NK-92 treated with Interleukin-12 subunit alpha and Interleukin-12 subunit beta, amount 100 ng/mL, for 24 hours (cell line): ENCODE results near the gene B4GALT1.
"Not testable (repeated sequence)": the region's sequence is repeated elsewhere in the genome, so short reads cannot be mapped to it uniquely, and the experiment has no call there.

ENCODE experiments used
- DNase-seq: peaks from one replicate; lab custom pipeline; 2025; lab: John Stamatoyannopoulos, UW

The B4GALT1 gene

DNA sequence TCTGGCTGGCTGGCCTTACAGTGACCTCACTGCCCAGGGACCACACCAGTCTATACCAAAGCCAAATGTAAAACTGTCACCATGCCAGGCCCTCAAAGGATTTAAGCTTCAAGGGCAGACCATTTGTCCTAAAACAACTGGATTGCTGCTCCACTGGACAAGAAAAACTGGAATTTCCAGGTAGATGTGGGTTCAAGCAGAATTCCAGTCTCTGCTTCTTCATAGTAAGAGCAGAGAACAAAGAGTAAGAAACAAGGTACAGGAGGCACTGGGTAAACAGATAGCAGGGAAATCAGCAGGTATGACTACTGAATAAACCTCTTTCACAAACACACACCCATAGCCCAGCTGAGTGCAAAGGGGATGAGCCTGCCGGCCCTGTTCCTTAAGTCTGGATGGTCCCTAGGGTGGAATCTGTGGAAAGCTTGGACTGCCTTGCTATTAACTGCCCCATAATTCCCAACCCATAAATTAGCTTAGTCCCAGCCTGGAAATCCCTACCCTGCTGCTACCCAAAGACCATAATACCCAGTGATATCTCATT, 5.5 kb downstream of the B4GALT1 start:
- DNase-seq, result no peak

GRCh38 chr9:33161011-33161588, 6.0 kb downstream of the B4GALT1 start:
- no peak for DNase-seq

GRCh38 chr9:33160446-33160845, 6.7 kb downstream of the B4GALT1 start:
- DNase-seq, result not testable (repeated sequence)

GRCh38 chr9:33159777-33160127, 7.4 kb downstream of the B4GALT1 start:
- DNase-seq, result peak; percentile 26

GRCh38 chr9:33158843-33159776, 8.0 kb downstream of the B4GALT1 start:
- no peak for DNase-seq

DNA sequence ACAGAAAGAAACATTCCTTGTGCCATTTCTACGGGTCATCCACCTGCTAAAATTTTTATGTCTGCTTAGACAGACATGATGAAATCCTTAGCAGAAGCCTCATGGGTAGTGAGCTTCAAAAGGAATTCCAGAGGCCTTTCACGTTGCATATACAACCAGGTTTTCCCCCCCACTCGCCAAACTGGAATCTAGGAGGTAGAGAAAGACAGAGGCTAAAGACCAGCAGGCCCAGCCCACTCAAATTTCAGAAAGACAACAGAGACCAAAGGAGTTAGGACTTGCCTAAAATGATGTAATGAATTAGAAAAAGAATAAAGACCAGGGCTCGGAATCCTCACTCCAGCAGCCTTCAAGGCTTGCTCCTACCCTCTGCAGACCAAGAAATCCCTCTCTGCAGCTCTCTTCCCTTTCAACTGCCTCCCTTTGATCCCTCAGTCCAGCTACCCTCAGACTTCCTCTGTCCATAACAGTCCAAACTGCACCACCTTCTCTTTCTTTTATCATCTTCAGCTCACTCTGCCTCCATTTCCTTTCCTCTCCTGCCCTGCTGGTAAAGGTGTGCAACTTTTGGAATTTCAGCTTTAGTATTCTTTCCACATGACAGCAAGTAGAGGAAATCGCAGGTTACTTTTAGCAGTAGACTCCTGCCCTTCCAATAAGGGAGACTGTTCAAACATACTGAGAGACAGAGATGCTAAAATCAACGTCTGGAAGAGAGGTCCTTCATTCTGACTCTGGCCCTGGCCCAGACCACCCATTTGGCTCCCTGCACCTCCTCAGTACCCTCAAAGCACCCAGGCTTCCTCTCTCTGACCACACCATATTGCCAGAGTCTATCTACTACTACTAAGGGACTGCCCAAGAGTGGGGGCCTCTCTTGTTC, 8.9 kb downstream of the B4GALT1 start:
- DNase-seq, result no peak

GRCh38 chr9:33155393-33155792, 11.7 kb downstream of the B4GALT1 start:
- DNase-seq, result no peak

DNA sequence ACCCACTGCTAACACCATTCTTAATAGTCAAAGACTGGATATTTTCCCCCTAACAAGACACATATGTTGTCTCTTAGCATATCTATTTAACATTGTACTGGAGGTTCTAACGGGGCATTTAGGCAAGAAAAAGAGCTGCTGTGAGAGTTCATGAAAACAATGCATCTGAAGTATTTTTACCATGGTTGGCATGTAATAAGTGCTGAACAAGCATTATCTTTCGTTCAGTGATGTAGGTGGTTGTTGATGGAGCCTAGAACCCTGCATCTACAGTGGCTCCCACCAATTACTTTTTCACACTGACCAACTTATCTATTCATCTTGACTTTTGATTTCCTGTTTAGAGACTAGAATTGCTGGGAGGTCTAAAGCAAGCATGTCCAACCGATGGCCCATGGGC, 12.8 kb downstream of the B4GALT1 start:
- no peak for DNase-seq

- no peak for DNase-seq
Measured at GRCh38 chr9:33153666-33154065, 13.5 kb downstream of the B4GALT1 start.

DNA sequence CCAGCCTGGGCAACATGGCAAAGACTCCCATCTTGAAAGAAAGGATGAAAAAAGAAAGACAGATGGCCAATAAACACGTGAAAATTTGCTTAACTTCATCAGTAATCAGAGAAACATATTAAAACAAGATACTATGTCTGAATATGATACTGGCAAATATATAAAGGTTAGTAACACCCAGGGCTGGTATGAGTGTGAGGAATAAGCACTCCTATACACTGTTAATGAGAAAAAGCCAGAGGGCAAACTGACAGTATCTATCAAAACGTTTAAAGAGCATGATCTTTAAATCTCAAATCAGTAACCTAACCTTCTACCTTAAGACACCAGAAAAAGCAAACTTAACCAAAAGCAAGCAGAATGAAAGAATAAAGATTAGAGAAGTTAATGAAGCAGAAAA, 14.1 kb downstream of the B4GALT1 start:
- DNase-seq, result no peak

GRCh38 chr9:33151601-33152000, 15.5 kb downstream of the B4GALT1 start:
- DNase-seq, result no peak

DNA sequence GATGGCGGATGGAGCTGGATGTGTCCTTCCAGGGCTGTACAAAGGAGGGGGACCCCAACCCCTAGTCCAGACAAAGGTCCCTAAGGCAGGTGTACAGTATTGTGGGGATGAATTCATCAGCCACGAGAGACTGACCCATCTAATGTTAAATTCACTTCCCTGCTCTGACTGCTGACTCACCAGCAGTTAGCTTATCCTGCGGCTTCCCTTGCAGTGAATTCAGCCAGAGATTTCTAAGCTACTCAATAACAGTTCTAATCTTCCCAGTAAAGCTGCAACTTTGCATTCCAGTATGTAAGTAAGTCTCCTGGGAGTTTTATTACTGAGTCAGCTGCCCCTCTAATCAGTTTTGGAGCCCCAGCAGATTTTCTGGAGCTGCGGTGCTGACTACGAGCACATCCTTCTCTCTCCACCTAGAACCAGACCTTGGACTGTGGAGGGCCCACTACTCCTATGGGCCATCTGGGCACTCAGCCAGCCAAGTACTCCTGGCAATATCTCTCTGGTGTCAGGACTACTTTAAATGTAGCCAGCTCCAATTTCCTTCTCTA, 16.1 kb downstream of the B4GALT1 start:
- no peak for DNase-seq

GRCh38 chr9:33148367-33149014, 18.6 kb downstream of the B4GALT1 start:
- no peak for DNase-seq

GRCh38 chr9:33147416-33148169, 19.5 kb downstream of the B4GALT1 start:
- DNase-seq, result no peak

DNA sequence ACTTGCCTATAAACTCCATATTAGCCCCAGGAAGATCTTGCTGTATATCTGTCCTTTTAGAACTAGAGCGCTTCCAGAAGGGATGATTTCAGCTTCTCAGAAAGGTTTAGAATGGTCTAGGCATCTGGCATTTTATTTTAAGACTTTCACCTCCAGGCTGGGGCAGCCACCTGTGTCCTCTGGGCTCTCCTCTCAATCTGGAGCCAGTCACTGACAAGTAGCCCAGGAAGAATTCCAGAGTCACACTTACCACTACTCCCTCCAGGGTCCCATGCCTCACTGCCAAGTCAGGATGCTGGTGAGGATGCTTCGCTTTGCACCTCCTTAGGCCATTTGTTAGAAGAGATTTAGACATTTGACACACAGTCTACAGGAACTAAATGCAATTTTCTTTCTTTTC, 20.8 kb downstream of the B4GALT1 start:
- no peak for DNase-seq

DNA sequence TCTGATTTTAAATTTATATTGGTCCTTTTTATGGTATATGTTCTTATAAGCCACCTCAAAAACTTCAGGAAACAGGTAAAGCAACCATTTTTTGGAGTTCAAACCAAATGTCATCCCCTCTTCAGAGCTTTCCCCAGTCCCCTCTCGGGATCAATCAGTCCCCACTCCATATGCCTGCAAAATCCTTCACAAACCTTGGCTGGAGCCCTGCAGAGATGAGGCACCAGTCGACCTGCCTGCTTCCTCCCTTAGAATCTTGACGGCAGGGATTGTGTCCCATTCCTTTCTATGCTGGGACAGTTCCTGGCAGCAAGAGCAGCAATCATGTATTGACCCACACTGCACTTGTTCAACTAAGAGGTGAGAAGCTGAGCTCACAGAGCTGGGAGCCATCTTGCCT, 22.6 kb downstream of the B4GALT1 start:
- DNase-seq, result no peak

- no peak for DNase-seq
Measured at GRCh38 chr9:33143241-33143661, 23.9 kb downstream of the B4GALT1 start.

- no peak for DNase-seq
Measured at GRCh38 chr9:33142535-33142934, 24.6 kb downstream of the B4GALT1 start.

DNA sequence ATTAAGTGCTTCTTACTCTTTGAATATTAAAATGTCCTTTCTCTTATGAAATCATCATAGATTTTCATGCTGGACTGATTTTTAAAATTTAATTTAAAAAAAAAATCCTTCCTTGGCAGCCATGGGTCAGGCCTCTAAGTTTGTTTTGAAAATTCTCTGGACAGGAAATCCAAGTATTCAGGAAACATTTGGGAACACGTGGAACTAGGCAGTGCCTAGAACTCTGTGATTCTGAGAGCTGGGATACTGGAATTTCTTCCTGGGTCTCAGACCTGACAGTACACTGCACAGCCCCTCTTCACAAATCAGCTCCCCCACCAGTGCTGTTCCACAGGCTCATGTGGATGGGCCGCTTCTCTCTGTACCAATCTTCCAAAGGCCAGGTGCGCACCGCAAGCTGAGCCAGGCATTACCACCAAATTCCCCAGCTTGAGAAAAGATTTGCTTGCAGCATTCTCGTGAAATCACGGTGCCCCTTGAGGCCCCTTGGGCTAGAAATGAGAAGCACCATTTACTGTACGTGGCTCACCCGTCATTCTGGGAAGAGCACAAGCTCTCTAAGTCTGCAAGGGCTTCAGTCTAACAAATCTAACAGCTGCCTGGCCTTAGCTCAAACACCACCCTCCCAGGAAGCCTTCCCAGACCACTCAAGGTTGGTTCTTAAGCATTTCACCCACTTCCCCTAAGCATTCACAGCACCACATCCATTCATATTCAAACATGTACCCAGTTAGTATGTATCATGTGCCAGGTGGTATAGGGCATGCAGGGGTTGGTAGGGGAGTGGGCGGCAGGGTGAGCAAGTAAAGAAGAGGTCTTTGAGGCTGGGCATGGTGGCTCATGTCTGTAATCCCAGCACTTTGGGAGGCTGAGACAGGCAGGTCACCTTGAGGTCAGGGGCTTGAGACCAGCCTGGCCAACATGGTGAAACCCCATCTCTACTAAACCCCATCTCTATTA, 26.5 kb downstream of the B4GALT1 start:
- no peak for DNase-seq
